Hepatocyte (in vitro differentiated cells): ENCODE data around the gene ACP6.

Experiments used
- EZH2 ChIP-seq: fragments of 200-600 bp; sonication (generic); IDR thresholded peaks from 2 replicates; pipeline ENCODE4 v1.6.1; 2016; ENCODE audit warnings: antibody characterized with exemption, mild to moderate bottlenecking, borderline replicate concordance
- TF ChIP-seq, protein P1 (sequence below): fragments of 200-600 bp; sonication (generic); IDR thresholded peaks from 2 replicates; pipeline ENCODE4 v1.5.1; 2016; ENCODE audit warnings: antibody characterized with exemption, mild to moderate bottlenecking; ENCODE audit not compliant: poor library complexity

DNA sequence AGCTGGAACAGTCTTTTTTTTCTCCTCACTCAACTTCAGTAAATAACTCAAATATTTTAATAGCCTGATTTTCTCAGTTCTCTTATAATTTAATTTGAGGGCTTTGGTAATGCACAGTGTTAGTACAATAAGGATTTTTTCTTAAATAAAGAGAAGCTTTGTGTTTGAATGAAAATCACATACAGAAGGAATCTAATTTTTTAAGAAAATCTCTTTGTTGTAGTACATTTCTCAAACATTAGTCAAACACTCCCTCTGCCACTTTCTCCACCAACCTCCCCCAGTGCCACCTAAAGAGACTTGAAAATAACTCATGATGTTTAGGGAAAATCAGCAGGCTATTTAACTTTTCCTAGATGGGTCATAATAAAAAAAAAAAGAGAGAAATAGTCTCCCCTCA is 42.3 kb upstream of the ACP6 start:
- TF ChIP-seq, protein P1, sequence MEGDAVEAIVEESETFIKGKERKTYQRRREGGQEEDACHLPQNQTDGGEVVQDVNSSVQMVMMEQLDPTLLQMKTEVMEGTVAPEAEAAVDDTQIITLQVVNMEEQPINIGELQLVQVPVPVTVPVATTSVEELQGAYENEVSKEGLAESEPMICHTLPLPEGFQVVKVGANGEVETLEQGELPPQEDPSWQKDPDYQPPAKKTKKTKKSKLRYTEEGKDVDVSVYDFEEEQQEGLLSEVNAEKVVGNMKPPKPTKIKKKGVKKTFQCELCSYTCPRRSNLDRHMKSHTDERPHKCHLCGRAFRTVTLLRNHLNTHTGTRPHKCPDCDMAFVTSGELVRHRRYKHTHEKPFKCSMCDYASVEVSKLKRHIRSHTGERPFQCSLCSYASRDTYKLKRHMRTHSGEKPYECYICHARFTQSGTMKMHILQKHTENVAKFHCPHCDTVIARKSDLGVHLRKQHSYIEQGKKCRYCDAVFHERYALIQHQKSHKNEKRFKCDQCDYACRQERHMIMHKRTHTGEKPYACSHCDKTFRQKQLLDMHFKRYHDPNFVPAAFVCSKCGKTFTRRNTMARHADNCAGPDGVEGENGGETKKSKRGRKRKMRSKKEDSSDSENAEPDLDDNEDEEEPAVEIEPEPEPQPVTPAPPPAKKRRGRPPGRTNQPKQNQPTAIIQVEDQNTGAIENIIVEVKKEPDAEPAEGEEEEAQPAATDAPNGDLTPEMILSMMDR = no peak
- no peak for TF ChIP-seq EZH2
